Activated CD4-positive, alpha-beta T cell treated with anti-CD3 and anti-CD28 coated beads for 24 hours (primary cell): ENCODE measurements around the gene MRAP2.
"Not testable (repeated sequence)": the region's sequence is repeated elsewhere in the genome, so short reads cannot be mapped to it uniquely, and the experiment has no call there.

Experiments
- DNase-seq, 2 donors: peaks; one replicate each; pipeline ENCODE4 v3.0.0-alpha.2; 2020; ENCODE audit warnings: low read depth in 2 of 2

The MRAP2 gene

GRCh38 chr6:84129588-84129987 is 96.0 kb downstream of the MRAP2 start:
- not testable (repeated sequence) for DNase-seq

GRCh38 chr6:84133385-84133784 is 99.8 kb downstream of the MRAP2 start:
- not testable (repeated sequence) for DNase-seq

- DNase-seq, result no peak
These were observed 101.7 kb downstream of the MRAP2 start for GRCh38 chr6:84135291-84135690.

- DNase-seq, result no peak
These were observed 102.9 kb downstream of the MRAP2 start for GRCh38 chr6:84136364-84137050.

GRCh38 chr6:84137051-84137375 is 103.4 kb downstream of the MRAP2 start:
- DNase-seq, result no peak

- DNase-seq, result no peak
These were observed 104.5 kb downstream of the MRAP2 start for GRCh38 chr6:84137989-84138575.

GRCh38 chr6:84139311-84139710 is 105.7 kb downstream of the MRAP2 start:
- no peak for DNase-seq
